Measurements from ENCODE around the gene TELO2. TPM values are rescaled to one million over a fixed set of nuclear protein-coding genes. Genes with fewer than 3 reads are reported as not detected.

Gene TELO2
- total RNA-seq, 1 experiment from 2014 or later = 16.6 TPM

DNA sequence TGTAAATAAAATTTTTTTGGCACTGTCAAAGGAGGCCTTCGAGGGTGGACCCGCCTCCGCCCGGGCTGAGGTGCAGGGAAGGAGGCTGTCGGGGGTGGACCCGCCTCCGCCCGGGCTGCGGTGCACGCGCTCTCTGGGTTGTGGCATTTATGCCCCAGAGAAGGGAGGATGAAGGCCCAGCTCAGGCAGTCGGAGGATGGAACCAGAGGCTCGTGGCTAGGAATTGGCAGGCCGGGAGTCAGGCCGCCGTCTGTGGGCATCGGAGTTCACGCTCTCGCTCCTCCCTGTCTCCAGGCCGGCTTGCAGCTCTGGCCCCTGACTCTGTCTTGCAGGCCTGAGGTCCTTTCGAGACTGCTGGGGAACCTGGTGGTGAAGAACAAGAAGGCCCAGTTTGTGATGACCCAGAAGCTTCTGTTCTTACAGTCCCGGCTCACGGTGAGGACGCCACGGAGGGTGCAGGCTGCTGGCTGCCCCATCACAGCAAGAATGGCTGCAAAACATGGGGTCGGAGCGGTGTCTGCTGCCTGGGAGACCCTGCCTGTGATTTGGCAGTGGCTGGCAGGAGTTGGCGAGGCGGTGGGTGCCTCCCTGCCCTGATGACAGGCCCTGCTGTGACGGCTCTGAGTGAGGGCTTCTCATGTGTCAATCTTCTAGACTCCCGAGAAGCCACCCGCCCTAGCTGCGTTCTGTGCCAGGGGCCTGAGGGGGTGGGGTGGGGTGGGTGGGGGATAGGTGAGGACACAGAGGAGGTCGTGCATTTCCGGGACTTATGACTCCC, 5.9 kb downstream of the TELO2 start:
- no peak for DNase-seq (ENCODE audit: low read depth)

DNA sequence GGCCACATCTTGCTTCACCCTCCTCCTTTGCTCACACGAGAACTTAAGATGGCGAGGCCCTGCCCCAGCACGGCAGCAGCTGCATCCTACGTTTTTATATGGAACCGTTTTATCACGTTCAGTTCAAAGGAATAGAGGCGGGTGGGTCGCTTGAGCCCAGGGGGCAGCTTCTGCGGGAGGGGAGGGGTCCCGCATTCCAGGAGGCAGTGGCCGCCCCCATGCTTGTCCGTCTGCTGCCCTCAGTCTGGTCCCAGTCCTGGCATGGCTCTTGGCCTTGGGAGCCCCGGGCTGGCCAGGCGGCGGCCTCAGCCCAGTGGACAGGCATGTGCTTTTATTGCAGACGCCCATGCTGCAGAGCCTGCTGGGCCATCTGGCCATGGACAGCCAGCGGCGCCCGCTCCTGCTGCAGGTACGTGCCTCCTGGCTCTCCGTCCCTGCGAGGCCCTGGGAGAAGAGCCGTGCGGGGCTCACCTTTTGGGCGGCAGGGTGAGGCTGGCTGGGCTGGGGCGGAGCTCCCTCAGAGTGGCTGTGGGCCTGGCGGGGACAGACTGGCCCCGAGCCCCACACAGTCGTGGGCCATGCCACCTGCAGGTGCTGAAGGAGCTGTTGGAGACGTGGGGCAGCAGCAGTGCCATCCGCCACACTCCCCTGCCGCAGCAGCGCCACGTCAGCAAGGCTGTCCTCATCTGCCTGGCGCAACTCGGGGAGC, 6.8 kb downstream of the TELO2 start:
- DNase-seq (ENCODE audit: low read depth) = no peak

DNA sequence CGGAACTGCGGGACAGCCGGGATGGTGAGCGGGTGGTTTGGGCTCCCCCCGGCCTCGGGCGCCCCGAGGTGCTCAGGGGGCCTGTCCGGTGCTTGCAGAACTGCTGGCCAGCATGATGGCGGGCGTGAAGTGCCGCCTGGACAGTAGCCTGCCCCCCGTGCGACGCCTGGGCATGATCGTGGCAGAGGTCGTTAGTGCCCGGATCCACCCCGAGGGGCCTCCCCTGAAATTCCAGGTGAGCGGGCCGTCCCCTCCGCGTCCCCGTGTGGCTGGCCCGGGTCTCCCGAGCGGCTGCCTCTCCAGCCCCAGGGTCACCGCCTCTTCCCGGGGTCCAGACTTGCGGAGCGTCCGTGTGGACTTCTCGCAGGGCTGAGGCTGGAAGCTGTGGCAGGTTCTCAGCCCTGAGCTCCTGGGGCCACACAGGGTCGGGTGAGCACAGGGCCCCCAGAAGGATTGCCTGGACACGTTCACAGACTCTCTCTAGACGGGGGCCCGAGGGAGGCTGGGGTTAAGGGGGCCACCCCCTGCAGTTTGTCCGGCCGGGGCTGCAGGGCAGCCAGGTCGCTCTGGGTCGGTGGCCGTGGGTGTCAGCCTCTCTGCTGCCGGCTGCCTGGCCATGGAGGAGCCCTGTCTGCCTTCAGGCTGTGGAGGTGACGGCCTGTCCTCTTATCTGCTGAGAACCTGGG, 7.4 kb downstream of the TELO2 start:
- DNase-seq (ENCODE audit: low read depth) = no peak

DNA sequence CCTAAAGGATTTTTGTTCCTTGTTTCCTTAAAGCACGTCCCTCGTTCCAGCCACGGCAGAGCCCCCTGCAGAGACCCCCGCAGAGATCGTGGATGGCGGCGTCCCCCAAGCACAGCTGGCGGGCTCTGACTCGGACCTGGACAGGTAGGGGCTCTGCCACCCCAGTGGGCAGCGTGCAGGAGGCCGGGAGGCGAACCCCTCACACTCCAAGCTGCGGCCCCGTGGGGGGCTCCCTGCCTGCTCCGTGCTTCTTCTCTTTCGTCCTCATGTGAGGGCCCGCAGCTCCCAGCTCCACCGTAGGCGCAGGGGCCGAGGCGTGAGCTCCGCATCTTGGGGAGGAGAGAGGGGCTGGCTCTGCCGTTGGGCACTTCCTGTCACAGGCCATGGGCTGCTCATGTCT, 8.5 kb downstream of the TELO2 start:
- no peak for DNase-seq (ENCODE audit: low read depth)

DNA sequence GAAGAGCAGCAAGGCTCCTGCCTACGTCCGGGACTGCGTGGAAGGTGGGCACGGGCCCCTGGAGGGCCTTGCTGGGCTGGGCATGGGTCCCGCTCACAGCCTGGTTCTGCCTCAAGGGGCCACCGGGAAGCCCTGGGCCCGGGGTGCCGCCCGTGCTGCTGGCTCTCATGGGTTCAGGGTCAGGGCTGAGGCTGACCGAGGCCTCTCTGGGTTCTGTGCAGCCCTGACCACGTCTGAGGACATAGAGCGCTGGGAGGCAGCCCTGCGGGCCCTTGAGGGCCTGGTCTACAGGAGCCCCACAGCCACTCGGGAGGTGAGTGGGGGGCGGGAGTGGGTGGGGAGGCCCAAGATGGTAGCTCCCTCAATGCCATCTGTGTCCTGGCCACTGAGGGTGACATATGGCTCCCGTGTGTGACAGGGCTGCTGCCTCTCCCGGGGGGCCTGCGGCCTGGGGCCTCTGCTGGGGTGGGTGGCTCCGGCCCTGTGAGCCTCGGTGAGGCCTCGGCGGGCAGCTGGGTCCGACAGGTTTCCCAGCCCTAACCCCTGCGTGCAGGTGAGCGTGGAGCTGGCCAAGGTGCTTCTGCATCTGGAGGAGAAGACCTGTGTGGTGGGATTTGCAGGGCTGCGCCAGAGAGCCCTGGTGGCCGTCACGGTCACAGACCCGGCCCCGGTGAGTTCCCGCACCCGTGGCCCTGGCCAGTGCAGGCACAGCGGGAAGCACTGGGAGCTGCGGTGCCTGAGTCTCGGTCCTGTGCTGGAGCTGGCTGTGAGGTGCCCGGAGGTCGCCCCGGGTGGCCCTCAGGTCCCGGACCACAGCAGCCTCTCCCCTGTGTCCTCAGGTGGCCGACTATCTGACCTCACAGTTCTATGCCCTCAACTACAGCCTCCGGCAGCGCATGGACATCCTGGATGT, 9.2 kb downstream of the TELO2 start:
- DNase-seq (ENCODE audit: low read depth) = no peak

DNA sequence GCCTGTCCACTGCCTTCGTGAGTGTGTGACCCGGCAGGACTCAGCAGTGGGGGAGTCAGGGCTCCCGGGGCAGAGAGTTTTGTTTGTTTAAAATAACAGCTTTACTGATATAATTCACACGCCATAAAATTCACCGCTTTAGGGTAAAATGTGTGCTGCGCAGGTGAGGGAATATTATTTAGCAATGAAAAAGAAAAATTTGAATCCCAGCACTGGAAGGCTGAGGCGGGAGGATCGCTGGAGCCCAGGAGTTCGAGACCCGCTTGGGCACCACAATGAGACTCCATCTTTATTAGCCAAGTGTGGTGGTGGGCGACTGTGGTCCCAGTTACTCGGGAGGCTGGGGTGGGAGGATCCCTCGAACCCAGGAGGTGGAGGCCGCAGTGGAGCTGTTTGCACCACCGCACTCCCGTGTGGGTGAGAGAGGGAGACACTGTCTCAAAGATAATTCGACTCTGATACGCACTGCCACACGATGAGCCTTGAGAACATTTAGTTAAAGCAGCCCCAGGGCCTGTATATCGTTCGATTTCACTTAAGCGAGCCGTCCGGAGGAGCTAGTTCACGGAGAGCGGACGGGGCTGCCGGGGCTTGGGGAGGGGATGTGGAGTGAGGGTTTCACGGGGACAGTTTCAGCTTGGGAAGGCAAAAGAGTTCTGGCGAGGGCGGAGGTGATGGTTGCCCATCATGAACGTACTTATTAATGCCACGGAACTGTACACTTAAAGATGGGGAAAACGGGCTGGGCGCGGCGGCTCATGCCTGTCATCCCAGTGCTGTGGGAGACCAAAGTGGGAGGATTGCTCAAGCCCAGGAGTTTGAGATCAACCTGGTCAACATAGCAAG, 10.2 kb downstream of the TELO2 start:
- no peak for DNase-seq (ENCODE audit: low read depth)

DNA sequence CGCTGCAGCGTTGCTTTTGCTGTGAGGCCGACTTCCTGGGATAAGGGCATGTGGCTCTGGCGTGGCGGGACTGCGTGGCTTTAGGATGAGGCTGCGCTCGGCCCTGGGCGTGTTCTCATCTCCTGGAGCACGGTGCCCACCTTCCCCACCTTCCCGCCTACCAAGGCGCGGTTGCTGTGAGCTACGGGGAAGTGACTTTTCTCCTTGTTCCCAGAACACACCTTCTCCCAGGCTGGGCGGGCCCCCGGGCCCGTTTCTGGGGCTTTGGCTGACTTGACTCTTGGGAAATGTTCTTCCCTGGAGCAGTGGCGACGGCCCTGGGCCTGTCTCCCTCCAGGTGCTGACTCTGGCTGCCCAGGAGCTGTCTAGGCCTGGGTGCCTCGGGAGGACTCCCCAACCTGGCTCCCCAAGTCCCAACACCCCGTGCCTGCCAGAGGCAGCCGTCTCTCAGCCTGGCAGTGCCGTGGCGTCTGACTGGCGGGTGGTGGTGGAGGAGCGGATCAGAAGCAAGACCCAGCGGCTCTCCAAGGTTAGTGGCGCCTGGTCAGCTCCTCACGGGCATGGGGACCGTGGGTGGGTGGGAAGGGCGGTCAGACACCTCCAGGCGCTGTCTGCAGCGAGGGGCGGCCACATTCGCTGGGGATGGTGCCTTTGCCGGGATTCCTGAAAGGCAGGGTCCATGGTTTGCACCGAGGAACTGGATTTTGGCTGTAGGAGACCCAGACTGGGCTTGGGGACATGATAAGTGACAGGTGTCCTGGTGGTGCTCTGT, 12.1 kb downstream of the TELO2 start:
- no peak for DNase-seq (ENCODE audit: low read depth)

DNA sequence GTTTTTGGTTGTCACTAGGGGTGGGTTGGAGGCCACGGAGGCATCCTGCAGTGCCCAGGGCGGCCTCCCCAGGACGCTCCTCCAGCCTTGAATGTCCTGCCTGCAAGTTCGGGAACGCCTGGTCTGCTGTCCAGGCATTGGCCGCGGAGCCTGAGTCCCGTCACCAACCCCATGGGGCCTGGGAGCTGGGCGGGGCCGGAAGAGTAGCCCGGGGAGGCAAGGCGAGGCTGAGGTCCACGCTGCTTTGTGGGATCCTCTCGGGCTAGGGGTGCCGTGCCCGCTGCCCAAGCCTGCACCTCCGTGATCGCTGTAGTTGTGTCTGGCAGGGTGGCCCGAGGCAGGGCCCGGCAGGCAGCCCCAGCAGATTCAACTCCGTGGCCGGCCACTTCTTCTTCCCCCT, 12.8 kb downstream of the TELO2 start:
- no peak for DNase-seq (ENCODE audit: low read depth)

DNA sequence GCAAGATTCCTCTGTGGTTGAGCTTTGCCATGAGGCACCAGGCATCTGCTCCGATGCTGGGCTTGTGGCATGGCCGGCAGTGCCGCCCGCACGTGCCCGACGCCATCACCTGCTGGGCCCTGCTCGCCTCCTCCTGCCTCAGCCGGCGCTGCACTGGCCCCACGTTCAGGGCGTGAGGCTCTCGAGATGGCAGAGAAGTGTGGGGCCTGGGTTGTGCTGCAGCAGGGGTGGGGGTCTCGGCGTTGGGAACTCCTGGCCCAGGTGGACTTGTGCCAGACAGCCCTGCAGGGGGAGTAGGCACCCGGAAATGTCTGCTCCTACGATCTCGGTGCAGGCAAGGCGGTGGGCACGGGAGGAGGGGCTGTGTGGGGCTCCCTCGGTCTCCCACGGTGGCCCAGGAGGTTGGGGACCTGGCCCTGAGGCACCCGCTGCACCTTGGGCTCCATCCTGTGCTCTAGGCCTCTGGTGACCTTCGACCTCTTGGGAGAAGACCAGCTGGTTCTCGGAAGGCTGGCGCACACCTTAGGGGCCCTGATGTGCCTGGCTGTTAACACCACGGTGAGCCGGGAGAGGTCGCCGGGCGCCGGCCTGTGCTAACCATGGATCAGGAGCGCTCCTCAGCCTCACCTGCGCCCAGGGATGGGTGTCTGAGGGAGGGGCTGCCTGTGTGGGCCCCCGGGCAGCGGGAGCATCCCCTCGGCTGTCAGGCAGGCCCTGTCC, 13.5 kb downstream of the TELO2 start:
- no peak for DNase-seq (ENCODE audit: low read depth)

DNA sequence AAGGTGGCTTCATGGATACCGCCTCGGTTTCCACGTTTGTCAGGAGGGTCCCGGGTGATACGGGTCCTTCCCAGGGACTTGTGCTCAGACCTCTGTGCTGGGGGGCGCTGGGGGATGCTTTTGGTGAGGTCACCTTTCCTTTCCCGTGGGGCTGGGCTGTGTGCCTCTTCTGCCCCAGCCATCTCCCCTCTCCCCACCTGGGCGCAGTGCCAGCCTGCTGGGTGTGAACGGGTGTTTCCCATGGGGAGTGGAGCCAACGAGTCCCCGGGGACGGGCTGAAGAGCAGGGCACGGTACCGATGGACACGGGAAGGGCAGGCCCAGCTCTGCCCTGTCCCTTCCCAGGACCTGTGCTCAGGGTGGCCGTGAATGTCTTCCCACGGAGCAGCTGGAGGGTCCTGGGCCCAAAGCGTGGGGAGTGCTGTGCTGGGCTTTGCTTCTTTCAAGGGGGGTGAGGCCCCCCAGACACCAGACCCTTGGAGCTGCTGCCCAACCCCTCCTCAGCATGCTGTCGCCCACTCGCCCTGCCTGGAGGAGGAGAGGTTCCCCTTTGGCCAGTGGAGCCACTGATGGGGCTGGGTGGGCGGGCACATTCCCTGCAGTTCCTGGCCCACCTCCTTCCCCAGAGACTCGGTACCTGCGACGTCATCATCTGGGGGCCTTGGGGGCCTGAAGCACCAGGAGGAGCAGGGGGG, 15.5 kb downstream of the TELO2 start:
- DNase-seq (ENCODE audit: low read depth) = no peak

DNA sequence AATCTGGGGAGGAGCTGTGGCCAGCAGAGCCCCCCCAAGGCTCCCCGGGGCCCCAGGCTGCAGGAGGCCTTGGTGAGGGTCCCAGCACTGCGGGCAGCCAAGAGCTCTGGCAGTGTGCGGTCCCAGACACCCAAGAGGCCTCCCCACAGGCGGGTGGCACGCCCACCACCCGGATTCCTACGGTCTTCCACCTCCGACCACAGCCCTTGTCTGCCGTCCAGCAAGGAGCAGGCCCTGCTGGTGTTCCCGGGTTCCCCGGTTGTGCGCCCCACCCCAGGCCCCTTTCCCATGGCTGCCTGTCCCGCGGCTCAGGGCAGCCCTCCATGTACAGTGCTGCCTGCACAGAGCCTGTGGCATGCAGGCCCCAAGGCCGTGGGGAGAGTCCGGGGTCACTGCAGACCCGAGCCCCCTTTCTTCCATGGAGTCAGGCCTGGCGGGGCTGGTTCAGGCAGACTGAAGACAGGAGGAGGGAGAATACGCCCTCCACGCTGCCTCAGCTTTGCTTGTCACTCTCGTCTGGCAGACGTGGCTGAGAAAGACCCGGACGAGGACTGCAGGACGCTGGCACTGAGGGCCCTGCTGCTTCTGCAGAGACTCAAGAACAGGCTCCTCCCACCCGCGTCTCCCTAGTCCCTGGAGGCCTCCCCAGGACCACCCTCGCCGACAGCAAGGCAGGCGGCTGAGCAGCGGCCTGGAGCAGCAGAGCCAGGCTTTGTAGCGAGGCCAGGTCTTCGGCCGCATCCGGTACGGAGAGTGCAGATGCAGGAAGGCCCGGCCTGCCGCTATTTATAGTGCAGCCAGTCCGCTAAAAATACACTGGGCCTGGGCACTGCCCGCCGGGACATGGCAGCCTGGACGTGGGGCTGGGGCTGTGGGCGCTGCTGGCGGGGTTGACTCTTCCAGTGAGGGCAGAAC, 16.4 kb downstream of the TELO2 start:
- DNase-seq (ENCODE audit: low read depth) = no peak

DNA sequence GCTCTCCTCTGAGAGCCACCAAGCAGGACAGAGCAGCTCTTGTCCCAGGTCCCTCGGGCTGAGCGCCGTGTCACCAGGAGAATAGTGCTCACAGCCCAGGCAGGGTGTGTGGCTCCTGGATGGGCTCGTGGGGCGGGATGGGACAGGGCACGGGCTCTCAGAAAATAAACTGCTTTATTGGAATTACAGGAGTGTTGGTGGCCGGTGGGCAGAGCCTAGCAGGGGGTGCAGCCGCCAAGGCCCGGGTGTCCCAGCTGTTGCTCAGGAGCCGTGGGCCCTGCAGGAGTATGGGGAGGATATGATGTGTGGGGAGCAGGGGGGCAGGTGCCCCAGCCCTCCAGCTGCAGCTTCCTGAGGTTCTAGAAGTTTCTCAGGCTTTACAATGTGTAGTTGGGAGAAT, 17.1 kb downstream of the TELO2 start:
- DNase-seq (ENCODE audit: low read depth) = no peak

DNA sequence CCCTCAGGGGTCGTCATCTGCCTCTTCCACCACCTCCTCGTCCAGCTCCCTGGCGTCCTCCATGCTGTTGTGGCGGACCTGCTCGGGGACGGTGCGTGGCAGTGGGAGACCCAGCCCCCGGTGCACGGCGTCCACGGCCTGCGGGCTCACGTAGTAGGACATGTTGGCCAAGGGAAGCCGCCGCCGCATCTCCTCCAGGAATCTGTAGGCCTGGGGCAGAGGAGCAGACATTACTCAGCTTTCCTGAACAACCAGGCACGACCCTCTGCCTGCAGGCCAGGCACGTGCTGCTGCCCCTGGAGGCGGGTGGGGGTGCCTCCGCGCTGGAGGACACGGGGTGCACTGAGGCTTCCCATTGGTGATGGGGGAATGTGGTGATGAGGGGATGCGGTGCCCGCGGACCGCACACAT, 17.8 kb downstream of the TELO2 start:
- DNase-seq (ENCODE audit: low read depth) = no peak

DNA sequence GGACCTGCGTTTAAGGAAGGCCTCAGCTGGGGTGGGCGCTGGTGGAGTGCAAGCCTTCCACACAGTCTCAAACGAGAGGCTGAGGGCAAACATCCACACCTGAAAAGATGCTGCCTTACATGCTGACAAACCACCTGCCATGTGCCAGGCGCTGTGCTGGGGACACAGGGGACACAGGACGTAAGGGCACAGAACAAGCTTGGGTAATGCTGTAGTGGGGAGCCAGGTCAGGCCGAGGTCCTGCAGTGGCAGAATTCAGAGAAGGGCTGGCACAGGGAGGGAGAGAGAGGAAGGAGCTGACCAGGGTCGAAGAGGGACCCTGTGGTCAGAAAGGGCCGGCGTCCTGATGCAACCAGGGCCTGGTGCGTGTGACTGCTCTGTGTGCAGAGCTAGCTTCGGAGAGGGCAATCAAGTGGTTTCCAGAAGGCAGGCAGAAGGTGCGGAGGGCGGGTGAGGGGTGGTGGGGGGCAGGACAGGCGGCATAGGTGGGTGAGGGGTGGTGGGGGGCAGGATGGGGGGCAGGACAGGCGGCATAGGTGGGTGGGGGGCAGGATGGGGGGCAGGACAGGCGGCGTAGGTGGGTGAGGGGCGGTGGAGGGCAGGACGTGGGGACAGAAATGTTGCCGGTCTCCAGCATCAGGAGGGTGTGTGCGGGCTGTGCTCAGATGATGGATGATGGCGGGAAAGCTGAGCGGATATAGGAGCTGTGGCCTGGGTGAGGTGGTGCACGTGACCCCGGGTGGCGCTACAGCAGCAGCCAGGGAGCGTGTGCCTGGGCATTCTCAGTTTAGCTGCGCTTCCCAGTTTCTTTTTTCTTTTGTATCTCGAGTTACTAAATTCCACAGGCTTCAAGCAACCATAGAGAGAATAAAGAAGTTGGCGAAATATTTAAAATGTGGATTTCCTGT, 18.8 kb downstream of the TELO2 start:
- no peak for DNase-seq (ENCODE audit: low read depth)

DNA sequence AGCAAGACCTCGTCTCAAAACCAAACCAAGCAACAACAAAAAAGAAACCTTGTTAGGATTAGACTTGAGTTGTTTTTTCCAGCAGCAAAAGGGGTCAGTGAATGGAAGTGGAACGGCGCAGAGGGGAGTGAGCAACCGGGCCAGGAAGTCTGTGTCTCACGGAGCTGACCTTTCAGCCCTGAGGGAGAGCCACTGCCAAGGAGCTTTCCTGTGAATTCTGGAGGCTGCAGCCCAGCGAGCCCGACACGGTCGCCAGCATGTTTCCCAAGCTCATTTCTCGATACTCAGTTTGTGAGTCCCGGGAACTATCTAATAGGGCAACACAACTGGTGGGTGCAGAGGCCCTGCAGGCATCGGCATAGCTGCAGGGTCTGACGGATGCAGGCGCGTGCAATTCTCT, 19.6 kb downstream of the TELO2 start:
- no peak for DNase-seq (ENCODE audit: low read depth)

DNA sequence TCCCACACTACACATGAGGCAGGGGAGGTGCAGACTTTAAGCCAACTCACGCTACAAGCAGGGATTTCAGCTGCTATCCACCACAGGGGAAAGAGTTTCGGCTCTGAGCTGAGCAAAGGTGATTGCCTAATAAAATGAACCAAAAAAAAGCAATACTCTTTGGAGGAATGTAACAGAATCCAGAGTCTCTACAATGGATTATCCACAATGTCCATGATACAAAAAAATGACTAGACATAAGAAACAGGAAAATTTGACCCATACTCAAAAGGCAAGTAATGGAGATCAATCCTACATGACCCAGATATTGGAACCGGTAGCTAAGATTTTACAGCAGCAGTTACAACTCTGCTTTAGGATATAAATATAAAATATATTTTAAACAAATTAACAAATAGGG, 21.3 kb downstream of the TELO2 start:
- DNase-seq (ENCODE audit: low read depth) = no peak

All from M059J (cell line).